HG02840 (cell line): ENCODE data around the gene INSR.

Experiments used
- ATAC-seq: cut with Tn5 transposase; IDR thresholded peaks from one replicate; pipeline ENCODE4 v1.9.1; 2021; ENCODE audit warnings: mild to moderate bottlenecking, moderate library complexity, moderate number of reproducible peaks; ENCODE audit not compliant: unreplicated experiment, low FRiP score

The INSR gene

DNA sequence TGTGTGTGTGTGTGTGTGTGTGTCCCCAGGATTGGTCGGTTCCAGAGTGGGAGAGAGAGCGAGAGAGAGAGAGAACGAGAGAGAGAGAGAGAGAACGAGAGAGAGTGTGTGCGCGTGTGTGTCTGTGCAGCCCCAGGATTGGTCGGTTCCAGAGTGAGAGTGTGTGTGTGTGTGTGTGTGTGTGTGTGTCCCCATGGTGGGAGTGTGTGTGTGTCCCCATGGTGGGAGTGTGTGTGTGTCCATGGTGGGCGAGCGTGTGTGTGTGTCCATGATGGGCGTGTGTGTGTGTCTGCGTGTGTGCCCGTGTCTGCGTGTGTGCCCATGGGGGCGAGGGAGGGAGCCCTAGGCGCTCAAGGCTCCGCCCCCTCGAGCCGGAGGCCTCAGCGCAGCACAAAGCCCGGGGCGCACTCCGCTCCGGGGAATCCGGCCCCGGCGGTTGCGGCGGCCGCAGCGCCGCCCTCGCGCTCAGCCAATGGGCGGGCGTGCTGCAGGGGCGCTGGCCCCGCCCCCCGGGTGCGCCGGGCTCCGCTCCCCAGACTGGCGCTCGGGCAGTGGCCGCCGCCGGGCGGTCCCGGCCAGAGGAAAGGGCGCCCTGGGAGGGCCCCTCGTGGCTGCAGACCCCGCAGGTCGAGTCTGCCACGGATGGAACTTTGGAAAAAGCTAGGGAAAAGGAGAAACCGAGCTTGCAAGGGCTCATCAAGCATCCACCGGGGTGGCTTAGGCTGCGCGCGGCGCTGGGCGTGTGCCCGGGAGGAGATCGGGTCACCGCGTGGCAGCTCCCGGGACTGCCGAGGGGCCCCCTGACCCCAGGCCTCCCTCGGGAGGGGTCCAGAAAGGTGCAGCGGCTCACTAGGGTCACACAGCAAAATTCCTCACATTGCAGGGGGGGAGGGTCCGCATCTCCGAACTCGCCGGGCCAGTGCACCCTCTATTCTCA, 96.2 kb downstream of the INSR start:
- ATAC-seq = peak; percentile 71

DNA sequence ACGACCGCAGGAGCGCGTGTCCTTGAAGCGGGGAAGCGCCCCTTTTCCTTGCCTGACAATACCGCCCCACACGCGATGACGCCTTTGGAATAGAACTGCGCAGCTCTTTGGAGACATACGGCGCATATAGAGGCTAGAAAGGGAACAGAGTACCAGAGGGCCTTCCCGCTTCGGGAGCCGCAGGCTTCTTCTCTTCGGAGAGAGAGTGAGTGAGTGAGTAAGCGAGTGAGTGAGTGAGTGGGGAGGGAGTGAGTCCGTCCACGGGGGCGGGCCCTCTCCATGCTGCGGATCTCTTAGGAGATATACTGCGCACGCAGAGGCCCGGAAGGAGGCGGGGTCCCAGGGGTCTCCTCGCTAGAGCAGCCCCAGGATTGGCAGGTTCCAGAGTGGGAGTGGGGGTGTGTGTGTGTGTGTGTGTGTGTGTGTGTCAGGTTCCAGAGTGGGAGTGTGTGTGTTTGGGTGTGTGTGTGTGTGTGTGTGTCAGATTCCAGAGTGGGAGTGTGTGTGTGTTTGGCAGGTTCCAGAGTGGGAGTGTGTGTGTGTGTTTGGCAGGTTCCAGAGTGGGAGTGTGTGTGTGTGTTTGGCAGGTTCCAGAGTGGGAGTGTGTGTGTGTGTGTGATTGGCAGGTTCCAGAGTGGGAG, 97.0 kb downstream of the INSR start:
- ATAC-seq = peak; percentile 58

DNA sequence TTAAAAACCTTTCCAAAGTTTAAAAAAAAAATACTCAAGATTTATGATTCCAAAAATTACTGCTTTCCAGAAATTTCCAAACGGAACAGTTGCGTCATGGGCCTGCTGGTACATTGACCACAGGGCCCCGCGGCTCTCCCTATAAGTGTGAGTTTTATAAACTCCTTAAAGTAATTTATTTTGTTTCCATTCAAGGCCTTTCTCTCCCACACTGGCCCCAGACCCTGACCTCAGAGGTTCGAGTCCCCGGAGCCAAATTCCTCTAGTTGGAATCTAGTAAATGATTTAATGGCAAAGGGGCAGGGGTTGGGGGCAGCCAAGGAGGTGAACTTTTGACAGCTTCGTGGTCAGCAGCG, 97.5 kb downstream of the INSR start:
- no peak for ATAC-seq

DNA sequence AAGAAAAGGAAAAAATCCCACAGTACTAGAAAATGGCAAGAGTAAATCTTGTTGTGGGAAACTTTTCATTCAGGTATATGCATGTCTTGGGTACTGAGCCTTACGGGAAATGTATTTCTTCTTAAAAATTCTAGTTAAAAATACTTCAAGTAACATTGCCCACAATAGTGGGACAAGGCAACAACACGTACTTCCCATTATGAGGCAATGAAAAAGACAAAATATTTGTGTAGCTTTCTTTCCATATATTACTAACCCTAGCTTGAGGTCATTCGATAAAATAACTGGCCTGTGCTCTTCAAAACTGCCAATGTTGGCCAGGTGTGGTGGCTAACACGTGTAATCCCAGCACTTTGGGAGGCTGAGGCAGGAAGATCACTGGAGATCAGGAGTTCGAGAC, 99.2 kb downstream of the INSR start:
- ATAC-seq = no peak

DNA sequence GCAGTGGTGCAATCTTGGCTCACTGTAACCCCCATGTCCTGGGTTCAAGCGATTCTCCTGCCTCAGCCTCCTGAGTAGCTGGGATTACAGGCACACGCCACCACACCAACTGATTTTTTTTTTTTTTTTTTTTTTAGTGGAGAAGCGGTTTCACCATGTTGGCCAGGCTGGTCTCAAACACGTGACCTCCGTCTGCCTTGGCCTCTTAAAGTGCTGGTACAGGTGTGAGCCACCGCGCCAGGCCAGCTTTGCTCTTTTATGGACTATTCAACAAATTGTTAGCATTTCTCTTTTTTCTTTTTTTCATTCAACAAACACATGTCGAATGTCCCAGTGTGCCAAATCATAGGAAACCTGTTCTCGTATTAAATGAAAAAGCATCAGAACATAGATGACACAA, 99.6 kb downstream of the INSR start:
- no peak for ATAC-seq

DNA sequence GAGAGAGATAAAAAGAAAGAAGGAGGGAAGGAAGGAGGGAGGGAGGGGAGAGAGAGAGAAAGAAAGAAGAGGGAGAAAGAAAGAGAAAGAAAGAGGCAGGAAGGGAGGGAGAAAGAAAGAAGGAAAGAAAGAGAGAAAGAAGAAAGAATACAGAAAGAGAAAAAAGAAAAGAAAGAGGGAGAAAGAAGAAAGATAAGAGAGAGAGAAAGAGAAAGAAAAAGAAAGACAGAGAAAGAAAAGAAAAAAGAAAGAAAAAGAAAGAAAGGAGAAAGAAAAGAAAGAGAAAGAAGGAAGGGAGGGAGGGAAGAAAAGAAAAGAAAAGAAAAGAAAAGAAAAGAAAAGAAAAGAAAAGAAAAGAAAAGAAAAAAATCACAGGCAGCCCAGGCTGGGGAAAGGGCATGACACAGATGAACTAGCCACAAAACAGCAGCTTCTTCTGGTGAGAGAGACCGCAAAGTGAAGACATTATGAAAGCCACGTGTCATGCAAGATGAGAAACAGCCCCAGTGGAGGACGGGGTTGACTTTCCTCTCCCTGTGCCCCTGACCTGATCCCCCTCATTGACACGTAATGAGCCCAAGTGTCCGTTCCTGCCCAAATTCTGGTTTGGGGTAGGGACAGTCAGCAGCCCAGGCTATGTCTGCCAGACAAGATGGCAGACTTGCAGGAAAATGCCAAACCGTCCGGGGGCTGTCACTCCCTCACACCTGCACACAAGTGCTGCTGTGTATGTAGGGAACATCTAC, 102.1 kb downstream of the INSR start:
- no peak for ATAC-seq

DNA sequence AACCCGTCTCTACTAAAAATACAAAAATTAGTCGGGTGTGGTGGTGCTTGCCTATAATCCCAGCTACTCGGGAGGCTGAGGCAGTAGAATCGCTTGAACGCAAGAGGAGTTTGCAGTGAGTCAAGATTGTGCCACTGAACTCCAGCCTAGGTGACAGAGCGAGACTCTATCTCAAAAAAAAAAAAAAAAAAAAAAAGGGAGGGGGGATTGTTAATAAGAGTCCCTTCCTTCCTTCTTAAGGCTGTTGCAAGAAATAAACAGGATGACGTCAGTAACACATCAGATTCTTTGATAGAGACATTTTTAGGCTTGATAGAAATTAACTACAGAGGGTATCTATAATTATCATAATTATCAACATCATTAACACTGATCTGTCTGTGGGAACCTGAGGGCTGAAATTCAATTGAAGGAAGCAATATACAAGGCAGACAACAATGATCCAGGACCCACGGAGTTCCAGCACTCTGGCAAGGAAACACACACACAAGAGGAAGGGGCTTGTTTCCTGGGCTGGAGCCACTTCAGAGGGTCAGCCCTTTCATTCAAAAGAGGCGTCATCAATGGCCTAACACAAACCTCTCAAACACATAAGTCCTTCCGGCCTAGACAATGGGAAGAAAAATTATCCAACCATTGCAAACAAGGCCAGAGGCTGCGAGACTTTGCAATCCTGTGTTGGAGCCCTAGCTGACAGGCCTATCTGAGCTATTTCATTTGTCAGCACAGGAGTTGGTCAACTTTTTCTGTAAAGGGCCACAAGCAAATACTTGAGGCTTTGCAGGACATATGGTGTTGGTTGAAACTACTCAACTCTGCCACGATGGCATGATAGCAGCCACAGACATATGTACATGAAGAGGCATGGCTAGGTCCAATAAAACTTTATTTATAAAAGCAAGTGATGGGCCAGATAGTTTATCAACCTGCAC, 105.2 kb downstream of the INSR start:
- ATAC-seq = no peak

DNA sequence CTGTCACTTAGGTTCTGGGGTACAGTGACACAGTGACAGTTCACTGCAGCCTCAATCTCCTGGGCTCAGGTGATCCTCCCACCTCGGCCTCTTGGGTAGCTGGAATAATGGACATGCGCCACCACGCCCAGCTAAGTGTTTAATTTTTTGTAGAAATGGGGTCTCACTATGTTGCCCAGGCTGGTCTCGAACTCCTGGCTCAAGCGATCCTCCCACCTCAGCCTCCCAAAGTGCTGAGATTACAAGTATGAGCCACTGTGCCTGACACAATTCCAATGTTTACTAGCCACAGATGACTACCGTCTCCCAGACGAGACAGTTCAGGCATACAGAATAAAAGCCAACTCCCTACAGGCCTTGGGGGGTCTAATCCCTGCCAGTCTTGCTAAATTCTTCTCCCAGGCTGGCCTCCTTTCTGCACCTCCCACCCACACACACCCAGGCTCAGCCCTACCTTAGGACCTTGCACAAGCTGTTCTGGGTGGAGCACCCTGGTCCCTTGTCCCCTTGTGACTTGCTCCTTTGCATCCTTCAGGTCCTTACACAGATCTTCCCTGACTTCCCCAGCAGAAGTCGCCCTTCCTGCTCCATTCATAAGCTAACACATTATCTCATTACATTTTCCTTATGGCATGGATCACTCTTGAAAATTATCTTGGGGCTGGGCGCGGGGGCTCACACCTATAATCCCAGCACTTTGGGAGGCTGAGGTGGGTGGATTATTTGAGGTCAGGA, 106.4 kb downstream of the INSR start:
- ATAC-seq = no peak

DNA sequence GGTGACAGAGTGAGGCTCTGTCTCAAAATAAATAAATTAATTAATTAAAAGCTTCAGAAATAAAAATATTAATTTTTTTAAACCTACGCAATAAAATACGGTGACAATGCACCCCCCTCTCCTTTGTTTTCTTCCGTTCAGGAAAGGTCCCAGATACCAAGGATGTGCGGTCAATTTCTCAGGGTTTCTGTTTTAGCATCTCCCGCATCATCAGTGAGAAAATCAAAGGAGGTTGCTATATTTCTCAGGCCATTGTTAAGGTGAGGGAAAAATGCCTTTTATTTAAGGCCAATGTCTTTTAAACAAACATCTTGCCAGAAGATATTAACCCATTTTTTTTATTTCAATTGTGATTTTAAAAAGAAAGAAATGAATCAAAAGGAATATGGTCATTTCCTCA, 111.7 kb downstream of the INSR start:
- no peak for ATAC-seq

DNA sequence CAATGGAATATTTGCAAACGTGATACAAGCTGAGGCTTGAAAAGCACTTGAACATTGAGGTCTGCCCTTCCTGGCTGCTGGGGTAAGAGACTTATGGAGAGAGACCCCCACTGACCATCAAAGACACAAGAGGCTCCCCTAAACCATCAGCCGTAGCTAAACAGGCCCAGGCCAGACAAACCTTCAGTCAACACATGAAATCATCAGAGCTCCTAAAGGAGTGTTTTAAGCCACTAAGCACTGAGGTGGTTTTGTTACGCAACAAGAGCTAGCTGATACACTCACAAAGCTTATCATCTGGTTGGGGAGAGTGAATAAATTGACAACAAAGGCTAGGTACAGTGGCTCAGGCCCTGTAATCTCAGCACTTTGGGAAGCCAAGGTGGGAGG, 114.3 kb downstream of the INSR start:
- no peak for ATAC-seq

DNA sequence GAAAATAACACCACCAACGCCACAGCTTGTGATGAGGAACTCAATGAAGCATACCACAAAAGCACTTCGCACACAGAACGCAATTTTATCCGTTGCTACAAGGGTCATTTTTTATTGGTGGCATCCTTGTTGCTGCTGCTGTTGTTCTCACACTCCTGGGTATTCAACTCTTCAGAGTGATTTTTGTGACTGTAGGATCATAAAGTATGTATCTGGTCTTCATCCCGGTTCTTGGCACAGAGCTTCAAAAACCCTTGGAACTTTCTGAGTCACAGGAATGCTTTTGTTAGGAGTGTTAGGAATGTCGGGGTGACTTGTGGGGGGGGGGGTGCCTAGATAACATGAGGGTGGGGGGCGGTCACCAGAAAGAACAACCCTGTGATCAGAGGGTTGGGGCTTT, 116.3 kb downstream of the INSR start:
- no peak for ATAC-seq

DNA sequence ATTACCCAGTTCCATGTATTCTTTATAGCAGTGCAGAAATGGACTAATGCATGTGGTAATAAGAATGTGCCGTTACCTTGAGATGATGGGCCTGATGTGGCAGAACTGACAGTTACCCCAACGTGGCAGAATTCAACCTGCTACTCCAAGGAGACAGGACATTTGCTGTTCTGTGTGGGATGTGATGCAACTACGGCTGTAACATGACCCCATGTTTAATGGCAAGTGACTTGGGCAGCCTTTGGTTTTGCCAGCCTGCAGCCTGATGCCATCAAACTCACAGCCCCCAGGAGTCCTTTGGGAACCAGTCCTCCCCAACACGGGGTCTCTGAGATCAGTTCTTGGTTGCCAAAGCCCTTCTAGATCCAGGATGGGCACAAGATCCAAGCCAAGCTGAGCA, 117.4 kb downstream of the INSR start:
- no peak for ATAC-seq

DNA sequence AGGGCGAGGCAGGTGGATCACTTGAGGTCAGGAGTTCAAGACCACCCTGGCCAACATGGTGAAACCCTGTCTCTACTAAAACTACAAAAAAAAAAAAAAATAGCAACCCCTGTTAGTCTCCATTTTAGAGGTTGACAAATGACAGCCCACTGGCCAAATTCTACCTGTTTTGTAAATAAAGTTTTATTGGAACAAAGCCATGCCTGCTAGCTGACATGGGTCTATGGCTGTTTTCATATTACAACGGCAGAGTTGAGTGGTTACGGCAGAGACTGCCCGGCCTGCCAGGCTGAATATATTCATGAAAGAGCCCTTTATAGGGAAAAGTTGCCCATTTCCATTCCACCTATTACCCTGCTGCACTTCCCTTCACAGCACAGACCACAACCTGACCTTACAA, 121.4 kb downstream of the INSR start:
- no peak for ATAC-seq

DNA sequence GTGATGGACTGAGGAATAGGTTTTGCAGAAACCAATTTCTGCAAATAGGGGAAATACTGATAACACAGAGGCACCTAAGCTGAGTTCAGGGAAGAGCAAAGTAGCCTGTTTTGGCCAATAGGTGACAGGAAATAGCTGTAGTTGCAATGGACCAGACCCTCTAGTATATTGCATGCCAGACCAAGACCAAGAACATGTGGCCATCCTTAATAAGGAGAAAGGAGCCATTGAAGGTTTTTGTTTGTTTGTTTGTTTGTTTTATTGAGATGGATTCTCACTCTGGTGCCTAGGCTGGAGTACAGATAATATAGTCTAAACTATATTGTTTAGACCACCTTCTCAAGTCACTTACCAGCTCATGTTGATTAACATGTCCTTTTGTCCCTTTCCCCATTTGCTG, 123.2 kb downstream of the INSR start:
- no peak for ATAC-seq

DNA sequence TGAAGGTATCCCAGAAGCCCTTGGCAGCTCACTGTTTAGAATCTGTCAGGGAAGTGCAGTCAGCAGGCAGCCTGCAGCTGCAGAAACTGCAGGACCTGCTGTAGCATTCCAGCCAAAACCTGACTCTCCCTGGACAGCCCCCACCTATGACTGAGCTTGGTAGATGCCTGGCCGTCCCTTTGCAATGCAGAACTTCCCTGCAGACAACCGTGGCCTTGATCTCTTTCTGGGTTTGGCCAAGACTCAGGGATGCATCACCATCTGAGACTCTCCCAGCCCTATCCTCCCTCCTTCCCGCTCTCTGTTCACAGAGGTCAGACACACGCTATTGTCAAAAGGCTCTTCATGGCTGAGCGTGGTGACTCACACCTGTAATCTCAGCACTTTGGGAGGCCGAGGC, 125.3 kb downstream of the INSR start:
- ATAC-seq = no peak

DNA sequence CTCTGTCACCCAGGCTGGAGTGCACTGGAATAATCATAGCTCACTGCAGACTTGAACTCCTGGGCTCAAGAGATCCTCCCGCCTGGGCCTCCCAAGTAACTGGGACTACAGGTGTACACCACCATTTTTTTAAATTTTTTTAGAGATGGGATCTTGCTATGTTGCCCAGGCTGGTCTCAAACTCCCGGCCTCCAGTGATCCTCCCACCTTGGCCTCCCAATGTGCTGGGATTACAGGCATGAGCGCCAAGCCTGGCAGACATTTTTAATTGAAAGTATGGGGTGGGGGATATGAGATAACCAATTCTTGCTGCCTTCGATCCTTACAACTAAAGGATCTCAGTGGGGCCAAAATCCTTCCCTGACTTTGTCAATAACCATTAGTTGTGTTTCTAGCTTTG, 132.9 kb downstream of the INSR start:
- ATAC-seq = no peak

DNA sequence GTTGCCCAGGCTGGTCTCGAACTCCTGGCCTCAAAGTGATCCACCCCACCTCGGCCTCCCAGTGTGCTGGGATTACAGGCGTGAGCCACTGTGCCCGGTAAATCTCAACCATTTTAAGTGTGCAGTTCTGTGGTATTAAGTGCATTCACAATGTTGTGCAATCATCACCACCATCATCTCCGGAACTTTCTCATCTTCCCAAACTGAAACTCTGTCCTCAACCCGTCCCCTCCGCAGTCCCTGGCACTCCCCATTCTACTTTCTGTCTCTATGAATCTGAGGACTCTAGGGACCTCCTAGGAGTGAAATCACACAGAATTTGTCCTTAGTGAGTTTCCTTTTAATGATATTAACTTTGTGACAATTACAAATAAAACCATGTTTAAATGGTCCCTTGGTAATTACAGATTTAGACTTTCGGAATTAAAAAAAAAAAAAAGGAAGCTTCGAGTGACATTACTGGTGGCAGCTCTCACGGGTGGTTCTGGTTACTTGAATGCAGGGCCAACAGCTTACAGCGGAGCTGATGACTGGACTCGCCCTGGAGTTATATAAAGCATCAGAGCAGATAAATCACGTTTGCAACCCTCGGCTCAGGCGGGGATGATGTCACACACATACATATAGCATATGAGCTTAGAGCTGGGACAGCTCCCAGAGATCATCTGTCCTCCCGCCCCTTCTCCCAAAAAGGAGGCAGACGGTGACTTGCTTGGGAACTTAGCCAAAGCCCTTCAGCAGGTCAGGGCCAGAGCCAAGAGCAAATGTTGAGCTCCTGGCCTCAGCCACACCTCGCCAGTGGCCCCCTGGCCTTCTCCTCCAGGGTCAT, 134.9 kb downstream of the INSR start:
- ATAC-seq = no peak

DNA sequence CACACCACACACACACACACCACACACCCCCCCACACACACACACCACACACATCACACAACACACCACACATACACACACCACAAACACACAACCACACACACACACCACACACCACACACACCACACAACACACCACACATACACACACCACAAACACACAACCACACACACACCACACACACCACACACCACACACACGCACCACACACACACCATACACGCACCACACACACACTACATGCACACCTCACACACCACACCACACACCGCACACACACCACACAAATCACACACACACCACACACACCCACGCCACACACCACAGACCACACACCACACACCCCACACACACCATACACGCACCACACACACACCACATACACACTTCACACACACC, 141.2 kb downstream of the INSR start:
- no peak for ATAC-seq

DNA sequence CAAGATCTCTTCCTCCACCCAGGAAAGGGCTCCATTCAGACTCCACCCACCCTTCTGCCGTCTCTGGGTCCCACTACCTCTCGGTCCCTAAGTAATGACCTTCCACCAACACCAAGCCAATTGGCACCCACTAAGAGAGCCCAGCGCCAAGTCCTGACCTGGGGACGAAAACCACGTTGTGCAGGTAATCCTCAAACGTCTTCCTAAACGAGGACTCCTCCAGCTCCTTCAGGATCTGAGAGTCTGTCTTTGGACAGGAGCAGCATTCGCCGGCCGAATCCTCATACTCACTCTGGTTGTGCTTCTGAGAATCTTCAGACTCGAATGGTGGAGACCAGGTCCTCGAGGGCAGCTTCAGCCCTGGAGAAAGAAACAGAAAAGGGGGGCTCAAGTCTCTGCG, 141.6 kb downstream of the INSR start:
- ATAC-seq = no peak
